HG02798 (cell line): ENCODE data around the gene ADAMTS14.
"Not testable (repeated sequence)": the region's sequence is repeated elsewhere in the genome, so short reads cannot be mapped to it uniquely, and the experiment has no call there.

Experiments
- ATAC-seq: cut with Tn5 transposase; IDR thresholded peaks from one replicate; pipeline ENCODE4 v1.9.1; 2021; ENCODE audit warnings: mild to moderate bottlenecking; ENCODE audit not compliant: unreplicated experiment, poor library complexity

The ADAMTS14 gene

GRCh38 chr10:70656489-70656888 is 15.8 kb upstream of the ADAMTS14 start:
- ATAC-seq, result peak; percentile 83

GRCh38 chr10:70657041-70657440 is 15.3 kb upstream of the ADAMTS14 start:
- no peak for ATAC-seq

DNA sequence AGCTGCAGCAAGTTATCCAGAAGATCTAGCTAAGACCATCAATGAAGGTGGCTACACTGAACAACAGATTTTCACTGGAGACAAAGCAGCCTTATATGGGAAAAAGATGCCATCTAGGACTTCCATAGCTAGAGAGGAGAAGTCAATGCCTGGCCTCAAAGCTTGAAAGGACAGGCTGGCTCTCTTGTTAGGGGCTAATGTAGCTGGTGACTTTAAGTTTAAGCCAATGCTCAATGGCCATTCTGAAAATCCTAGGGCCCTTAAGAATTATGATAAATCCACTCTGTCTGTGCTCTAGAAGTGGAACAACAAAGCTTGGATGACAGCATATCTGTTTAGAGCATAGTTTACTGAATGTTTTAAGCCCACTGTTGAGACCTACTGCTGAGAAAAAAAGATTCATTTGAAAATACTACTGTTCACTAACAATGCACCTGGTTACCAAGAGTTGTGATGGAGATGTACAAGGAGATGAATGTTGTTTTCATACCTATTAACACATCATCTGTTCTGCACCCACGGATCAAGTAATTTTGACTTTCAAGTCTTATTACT is 13.6 kb upstream of the ADAMTS14 start:
- no peak for ATAC-seq

DNA sequence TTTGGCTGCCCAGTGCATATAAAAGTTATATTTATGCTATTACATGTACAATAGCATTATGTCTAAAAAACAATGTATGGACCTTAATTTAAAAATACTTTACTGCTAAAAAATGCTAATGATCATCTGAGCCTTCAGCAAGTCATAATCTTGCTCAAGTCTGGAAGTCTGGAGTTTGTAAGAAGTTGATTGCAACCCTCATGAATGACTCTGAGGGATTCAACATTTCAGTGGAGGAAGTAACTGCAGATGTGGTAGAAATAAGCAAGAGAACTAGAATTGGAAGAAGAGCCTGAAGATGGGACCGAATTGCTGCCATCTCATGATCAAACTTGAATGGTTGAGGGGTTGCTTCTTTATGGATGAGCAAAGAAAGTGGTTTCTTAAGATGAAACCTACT is 13.0 kb upstream of the ADAMTS14 start:
- no peak for ATAC-seq

DNA sequence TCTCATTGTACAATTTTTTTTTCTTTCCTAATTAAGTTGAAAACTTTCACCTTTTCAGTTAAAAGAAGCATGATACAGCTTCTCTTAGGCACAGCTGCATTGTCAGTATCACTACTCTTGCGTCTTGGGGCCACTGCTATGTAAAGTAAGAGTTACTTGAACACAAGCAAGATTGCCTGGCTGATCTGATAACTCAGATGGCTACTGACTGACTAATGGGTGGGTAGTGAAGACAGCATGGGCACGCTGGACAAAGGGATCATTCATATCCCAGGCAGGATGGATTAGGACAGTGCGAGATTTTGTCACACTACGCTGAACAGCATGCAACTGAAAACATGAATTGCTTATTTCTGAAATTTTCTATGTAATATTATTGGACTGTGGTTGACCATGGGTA is 11.6 kb upstream of the ADAMTS14 start:
- no peak for ATAC-seq

DNA sequence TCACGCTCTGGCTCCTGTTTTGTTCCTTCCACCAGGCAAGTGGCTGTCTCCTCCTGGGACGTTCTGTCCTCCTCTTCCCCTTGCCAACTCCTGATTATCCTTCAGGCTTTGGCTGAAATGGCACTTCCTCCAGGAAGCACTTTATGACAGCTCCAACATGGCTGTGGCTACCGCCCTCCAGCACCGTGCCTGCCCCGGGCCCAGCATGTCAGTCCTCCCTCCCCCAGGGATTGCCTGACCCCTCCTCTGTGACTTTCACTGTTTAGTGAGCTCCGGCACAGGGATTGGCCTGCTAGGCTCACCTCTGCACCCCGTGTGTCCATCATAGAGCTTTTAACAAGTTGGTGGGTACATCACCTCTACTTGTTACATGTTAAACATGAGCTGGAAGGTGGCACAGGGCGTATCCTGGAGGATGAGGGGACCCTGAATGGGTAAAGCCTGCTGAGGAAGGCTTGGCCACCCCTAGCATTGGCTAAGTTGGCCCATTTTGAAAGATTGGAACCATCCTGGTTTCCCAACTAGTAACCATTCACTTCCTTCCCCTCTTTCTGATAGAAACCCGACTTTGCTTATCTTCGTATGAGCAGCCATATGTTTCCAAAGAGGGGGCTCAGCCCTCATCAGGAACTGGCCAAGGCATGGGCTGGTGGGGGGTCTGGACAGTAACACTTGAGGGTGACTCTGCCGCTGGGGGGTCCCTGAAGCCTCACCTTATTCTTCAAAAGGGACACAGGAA is 10.5 kb upstream of the ADAMTS14 start:
- ATAC-seq, result no peak

GRCh38 chr10:70662362-70663220 is 9.7 kb upstream of the ADAMTS14 start:
- ATAC-seq, result no peak

- ATAC-seq, result not testable (repeated sequence)
Measured at GRCh38 chr10:70663458-70664409, 8.6 kb upstream of the ADAMTS14 start.

DNA sequence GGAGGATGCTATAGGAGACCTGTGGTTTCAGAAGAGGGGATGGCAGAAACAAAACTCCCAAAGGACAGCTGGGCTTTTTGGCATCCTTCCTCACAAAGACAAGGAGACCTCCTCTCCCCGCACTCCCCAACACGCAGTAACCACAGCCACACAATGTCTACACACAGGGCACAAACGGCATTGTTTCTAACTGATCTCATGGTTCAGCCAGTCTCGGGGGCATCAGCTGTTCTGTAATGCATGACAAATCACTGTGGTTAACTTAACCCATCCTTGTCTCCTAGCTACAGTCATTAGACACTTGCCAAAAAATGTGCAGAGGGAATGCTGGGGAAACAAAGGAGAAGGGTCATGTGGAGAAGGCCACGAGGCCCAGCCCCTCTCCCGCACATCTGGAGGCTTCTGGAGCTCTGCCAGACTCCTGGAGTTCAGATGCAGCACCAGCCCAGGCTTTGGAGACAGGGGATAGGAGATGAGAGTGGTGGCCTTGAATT is 7.6 kb upstream of the ADAMTS14 start:
- no peak for ATAC-seq

GRCh38 chr10:70666960-70667798 is 5.1 kb upstream of the ADAMTS14 start:
- no peak for ATAC-seq

GRCh38 chr10:70667818-70668217 is 4.5 kb upstream of the ADAMTS14 start:
- ATAC-seq, result not testable (repeated sequence)

GRCh38 chr10:70668454-70668970 is 3.8 kb upstream of the ADAMTS14 start:
- ATAC-seq, result no peak

GRCh38 chr10:70669015-70669414 is 3.3 kb upstream of the ADAMTS14 start:
- no peak for ATAC-seq

DNA sequence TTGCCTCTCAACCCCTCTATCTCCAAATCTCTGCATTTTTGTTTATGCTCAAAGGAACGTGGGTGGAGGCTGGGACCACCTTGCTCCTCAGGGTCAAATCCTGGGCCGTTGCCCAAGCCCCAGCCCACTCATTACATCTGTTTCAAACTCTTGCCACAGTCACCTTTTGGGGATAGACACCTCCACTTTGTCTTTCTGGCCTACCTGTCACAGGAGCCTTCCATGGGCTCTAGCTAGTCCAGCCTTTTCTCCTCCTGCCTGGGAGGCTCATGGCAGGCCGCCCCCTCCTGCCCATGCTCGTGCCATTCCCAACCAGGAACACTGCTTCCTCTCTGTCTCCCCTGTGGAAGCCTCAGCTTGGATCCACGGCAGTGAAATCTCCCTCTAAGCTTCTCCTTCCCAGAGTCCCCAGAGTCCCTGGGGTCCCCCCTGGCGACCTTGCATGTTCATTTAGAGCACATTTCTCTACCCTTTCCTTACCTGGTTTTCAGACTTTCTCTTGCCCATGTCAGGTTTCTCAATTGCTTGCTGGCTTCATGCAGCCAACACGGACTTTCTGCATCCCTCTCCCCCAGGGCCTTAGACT is 2.5 kb upstream of the ADAMTS14 start:
- ATAC-seq, result no peak

DNA sequence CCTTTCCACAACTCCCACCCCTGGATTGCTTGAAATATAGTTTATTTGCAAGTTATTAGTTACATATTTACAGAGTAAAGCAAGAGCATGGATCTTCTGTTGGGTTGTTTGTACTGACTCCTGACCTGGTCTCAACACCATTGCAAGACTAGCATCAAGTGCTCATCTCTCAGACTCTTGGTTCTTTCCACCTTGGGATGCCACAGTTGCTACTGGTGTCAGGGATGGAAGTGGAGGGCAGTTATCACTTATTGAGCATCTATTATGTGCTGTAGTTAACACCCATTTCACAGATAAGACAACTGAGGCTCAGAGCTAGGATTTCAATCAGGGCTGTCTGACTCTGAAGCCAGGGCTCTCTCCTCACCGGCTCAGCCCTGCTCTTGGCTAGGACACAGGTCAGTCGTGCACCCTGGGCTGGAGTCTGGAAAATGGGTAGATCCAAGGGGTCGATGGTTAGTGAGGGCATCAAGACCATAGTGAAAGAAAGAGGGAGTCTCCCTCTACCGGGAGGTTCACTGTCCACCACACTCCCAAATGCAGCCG is 614 bp upstream of the ADAMTS14 start:
- ATAC-seq, result no peak

DNA sequence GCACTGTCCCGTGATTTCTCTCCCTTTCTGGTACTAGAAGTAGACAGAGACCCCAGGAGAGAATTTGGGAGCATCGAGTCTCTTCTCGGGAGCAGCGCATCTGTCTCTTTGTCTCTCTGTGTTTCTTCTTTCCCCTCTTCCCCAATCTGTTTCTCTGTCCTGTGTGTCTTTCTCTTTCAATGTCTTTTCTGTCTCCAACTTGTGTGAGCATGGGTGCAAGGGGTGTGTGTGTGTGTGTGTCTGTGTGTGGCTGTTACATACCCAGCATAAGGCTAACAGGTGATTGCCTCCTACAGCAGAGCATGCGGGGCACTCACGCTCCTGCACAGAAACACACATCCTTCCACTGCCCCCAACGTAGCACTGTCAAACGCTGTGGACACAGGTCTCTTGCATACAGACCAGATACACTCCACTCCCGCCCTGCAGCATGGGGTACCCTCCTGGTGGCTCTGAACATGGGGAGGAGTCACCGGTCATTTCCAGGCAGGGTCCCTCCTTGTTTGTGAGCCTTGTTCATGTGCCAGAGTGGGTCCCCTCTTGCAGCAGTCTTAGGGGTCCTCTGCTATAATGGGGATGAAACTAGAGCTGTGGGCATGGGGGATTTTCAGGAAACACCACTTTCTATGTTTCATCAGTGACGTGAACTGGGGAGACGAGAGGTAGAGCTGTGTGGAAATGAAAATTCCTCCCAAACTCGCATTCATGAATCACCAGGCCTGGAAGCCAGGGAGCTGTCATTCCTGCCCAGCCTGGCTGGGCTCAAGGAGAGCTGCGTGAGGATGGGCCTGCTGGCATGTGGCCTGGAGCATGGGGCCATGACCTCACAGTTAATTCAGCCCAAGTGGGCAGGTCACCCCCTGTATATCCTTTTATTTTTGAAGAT is 980 bp downstream of the ADAMTS14 start:
- no peak for ATAC-seq

DNA sequence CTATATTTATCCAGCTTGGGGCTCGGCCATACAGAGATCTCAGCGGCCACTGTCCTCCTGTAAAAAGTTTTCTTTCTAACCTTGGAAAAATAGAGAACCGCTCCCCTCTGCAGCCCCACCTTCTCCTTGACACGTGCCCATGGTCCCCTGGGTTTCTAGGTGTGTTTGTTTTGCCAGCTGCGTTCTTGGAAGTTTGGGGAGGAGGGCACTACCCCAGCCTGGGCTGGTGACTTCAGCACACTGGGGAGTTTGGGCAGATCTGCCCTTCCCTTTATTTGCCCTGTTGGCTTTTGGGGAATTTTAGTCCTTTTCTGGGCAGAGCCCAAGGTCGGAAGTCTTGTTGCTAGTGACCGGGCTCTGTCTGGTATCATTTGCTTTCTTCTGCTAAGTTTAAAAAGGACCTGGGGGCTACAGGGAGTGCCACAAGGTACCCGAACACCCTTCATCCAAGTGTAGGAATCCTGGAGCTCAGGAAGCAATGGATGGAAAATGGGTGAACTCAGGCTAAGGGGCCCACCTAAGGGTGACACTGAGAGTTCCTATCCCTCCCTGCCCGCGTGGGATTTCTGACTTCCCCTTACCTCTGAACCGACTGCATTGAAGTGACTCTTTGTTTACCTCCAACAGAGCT is 1.7 kb downstream of the ADAMTS14 start:
- ATAC-seq, result no peak
